ACC112 (cell line): ENCODE data around the gene PSMC3.

ENCODE experiments used
- H2AFZ ChIP-seq: fragments of 200-600 bp; sonication (generic); one replicate; pipeline ENCODE4 v1.6.0; 2017; ENCODE audit warnings: antibody characterized with exemption, low read length; ENCODE audit not compliant: unreplicated experiment
- H3K27ac ChIP-seq: fragments of 200-600 bp; sonication (generic); 2 replicates; pipeline ENCODE4 v1.5.1; 2014; ENCODE audit warnings: low read depth, mild to moderate bottlenecking, antibody characterized with exemption, low read length, moderate library complexity
- H3K27me3 ChIP-seq: fragments of 200-600 bp; sonication (generic); 2 replicates; pipeline ENCODE4 v1.6.1; 2014; ENCODE audit warnings: mild to moderate bottlenecking, antibody characterized with exemption, low read length, moderate library complexity, mixed read lengths; ENCODE audit not compliant: insufficient read depth
- H3K36me3 ChIP-seq: fragments of 200-600 bp; sonication (generic); 2 replicates; pipeline ENCODE4 v1.6.1; 2016; ENCODE audit warnings: mild to moderate bottlenecking, antibody characterized with exemption, low read length, moderate library complexity, mixed read lengths; ENCODE audit not compliant: insufficient read depth
- H3K4me1 ChIP-seq: fragments of 200-600 bp; sonication (generic); one replicate; pipeline ENCODE4 v1.6.1; 2016; ENCODE audit warnings: low read length, mixed read lengths; ENCODE audit not compliant: insufficient read depth, unreplicated experiment, control insufficient read depth
- H3K4me3 ChIP-seq: fragments of 200-600 bp; sonication (generic); 2 replicates; pipeline ENCODE4 v1.5.1; 2014; ENCODE audit warnings: mild to moderate bottlenecking, low read depth, low read length
- H3K79me2 ChIP-seq: fragments of 200-600 bp; sonication (generic); one replicate; pipeline ENCODE4 v1.6.0; 2016; ENCODE audit warnings: low read length; ENCODE audit not compliant: control insufficient read depth, unreplicated experiment, insufficient read depth

PSMC3 gene

GRCh38 chr11:47375546-47376085, 50.6 kb downstream of the PSMC3 start:
- H3K79me2 ChIP-seq, result no peaks in the 10 kb centered on the region
- H2AFZ ChIP-seq, result no peak overlapping the region
- no peaks in the 10 kb centered on the region for H3K27me3 ChIP-seq
- no peak overlapping the region for H3K4me3 ChIP-seq
- H3K36me3 ChIP-seq, result no peaks in the 10 kb centered on the region
- no peak overlapping the region for H3K27ac ChIP-seq
- H3K4me1 ChIP-seq, result peaks cover 9% of the 10 kb centered on the region

- no peak overlapping the region for H2AFZ ChIP-seq
- peaks cover 9% of the 10 kb centered on the region for H3K4me1 ChIP-seq
- H3K79me2 ChIP-seq, result no peaks in the 10 kb centered on the region
- H3K27ac ChIP-seq, result no peak overlapping the region
- no peaks in the 10 kb centered on the region for H3K27me3 ChIP-seq
- no peaks in the 10 kb centered on the region for H3K36me3 ChIP-seq
- no peak overlapping the region for H3K4me3 ChIP-seq
Observed at GRCh38 chr11:47375020-47375419, 51.2 kb downstream of the PSMC3 start.

- Histone ChIP-seq H2AFZ (no peak overlapping the region), H3K36me3 (no peaks in the 10 kb centered on the region), H3K27me3 (no peaks in the 10 kb centered on the region), H3K27ac (no peak overlapping the region), H3K4me1 (peaks cover 9% of the 10 kb centered on the region), H3K79me2 (no peaks in the 10 kb centered on the region), H3K4me3 (no peak overlapping the region)
Observed at GRCh38 chr11:47374720-47375019, 51.6 kb downstream of the PSMC3 start.

- Histone ChIP-seq H3K27ac (no peak overlapping the region), H3K27me3 (no peaks in the 10 kb centered on the region), H3K4me1 (peaks cover 9% of the 10 kb centered on the region), H2AFZ (peak overlapping the region; percentile 28), H3K4me3 (no peak overlapping the region), H3K79me2 (no peaks in the 10 kb centered on the region), H3K36me3 (no peaks in the 10 kb centered on the region)
Observed at GRCh38 chr11:47373876-47374719, 52.1 kb downstream of the PSMC3 start.

GRCh38 chr11:47372422-47372821, 53.8 kb downstream of the PSMC3 start:
- Histone ChIP-seq H3K36me3 (no peaks in the 10 kb centered on the region), H3K27ac (no peak overlapping the region), H3K79me2 (no peaks in the 10 kb centered on the region), H3K27me3 (no peaks in the 10 kb centered on the region), H3K4me1 (peaks cover 9% of the 10 kb centered on the region), H2AFZ (no peak overlapping the region), H3K4me3 (no peak overlapping the region)

- H3K27ac ChIP-seq, result no peak overlapping the region
- peaks cover 8% of the 10 kb centered on the region for H3K4me1 ChIP-seq
- H3K27me3 ChIP-seq, result no peaks in the 10 kb centered on the region
- H2AFZ ChIP-seq, result no peak overlapping the region
- no peak overlapping the region for H3K4me3 ChIP-seq
- no peaks in the 10 kb centered on the region for H3K79me2 ChIP-seq
- no peaks in the 10 kb centered on the region for H3K36me3 ChIP-seq
Observed at GRCh38 chr11:47369676-47370075, 56.6 kb downstream of the PSMC3 start.
